Stimulated activated CD8-positive, alpha-beta memory T cell treated with anti-CD3 and anti-CD28 coated beads, Interleukin-7, amount 100 ng/mL, for 48 hours (primary cell): ENCODE data around the gene PRLR.
"Not testable (repeated sequence)": the region's sequence is repeated elsewhere in the genome, so short reads cannot be mapped to it uniquely, and the experiment has no call there.

ENCODE experiments used
- DNase-seq, 2 donors: peaks; one replicate each; pipeline ENCODE4 v3.0.0-alpha.2; 2020; ENCODE audit warnings: low read depth in 1 of 2; ENCODE audit errors: extremely low read depth in 1 of 2

Gene PRLR

DNA sequence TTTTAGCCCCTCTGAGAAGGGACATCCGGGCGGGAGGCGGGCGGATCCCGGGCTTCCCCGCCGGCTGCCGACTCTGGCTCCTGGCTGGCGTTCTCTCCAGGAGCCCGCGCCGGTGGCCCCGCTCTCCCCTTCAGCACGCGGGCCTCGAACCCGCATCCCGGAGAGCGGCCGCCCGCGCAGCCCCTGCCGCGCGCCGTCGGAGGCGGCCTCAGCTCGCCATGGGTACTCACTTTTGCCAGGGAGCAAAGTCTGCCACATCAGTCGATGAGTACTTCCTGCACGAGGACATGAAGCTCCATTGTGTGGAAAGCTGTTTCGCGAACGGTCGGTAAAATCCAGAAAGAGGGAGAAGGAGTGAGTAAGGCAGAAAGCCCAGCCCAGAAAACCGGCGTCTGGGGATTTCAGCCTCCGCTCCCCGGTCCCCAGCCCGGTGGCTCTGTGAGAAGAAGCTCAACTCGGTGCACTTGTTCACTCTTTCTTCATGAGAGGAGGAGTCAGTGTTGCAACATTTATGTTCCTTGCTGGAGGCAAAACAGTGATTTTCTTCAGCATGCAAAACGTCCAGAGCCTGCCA, at the start of gene PRLR:
TSS of gene PRLR (minus strand) at position 450 of the 574 bp plus-strand sequence. CDS start 140,867 bp downstream, outside the sequence.
- no peak for DNase-seq

DNA sequence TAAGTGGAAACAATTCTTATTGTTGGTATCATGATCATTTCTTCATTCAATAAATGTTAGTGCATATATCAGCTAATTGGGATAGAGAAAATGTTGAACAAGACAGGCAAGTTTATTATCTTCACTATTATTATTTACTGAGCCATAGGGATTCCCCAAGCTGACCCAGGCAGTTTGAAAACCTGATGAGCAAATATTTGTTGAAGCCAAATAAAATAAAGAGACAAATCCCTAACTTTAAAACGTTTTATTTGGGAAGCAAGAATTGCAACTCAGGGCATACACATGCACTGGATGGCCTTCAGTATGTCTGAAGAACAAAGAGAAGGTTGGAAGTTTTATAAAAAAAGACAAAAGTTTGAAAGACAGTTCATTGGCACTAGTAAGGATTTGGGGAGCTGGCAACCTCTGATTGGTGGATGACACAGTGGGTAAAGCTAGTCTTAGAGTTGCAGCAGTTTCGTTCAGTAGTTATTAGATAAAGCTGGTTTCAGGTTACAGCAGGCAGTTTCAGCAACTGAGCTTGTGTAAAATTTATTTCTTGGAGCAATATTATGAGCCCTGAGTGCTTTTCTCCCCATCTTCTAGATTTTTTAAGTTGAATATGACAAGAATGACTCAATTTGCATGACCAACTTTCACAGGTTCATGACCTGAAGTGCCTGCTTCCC, 44.7 kb upstream of the PRLR start:
- DNase-seq, result no peak

GRCh38 chr5:35269006-35269405, 38.7 kb upstream of the PRLR start:
- DNase-seq, result no peak

DNA sequence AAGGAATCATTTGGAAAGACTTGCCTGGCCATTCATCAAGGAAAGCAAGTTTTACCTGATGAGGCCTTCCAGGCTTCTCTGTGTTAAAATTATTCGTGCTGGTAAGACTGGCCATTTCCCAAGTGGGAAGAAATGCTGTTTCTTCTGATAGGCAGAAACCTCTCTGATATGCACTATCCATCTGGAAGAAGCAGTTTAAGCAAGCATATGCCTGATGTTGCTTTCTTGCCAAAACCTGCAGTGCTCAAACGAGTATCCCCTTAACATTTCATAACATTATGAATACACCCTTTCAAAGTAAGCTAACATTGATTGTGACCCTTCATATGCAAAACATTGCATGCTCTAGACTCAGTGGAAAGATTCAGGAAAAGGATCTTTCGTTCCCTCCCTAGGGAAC, 36.0 kb upstream of the PRLR start:
- DNase-seq, result no peak

DNA sequence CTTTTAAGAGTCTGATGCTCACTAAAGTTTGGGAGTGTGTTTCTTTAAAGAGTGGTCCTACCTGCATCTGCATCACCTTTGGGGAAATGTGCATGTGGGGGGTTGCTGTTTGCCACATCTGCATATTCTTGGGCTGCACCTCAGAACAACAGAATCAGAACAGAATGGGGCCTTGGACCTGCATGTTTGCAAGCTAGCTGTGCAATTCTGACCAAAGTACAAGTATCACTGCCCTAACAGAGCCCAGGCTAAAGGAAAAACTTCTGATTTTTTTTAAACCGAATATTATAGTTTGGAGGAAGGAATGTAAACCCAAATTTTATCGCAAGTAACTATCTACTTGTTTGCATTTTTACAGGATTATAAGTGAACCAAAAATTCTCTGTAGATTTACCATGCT, 34.2 kb upstream of the PRLR start:
- no peak for DNase-seq

- no peak for DNase-seq
These were observed 33.1 kb upstream of the PRLR start for GRCh38 chr5:35263266-35263877.

GRCh38 chr5:35253582-35253981, 23.3 kb upstream of the PRLR start:
- DNase-seq, result no peak

DNA sequence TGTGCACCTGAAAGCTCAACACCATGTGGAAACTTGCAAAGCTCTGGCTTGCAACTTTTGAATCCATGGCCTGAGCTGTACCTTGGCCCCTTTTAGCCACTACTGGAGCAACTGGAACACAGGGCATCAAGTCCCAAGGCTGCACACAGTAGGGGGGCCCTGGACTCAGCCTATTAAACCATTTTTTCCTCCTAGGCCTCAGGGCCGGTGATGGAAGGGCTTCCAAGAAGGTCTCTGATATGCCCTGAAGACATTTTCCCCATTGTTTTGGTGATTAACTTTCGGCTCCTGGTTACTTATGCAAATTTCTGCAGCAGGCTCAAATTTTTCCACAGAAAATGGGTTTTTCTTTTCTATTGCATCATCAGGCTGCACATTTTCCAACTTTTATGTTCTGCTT, 22.7 kb upstream of the PRLR start:
- no peak for DNase-seq

- DNase-seq, result no peak
These were observed 18.8 kb upstream of the PRLR start for GRCh38 chr5:35248843-35249780.

DNA sequence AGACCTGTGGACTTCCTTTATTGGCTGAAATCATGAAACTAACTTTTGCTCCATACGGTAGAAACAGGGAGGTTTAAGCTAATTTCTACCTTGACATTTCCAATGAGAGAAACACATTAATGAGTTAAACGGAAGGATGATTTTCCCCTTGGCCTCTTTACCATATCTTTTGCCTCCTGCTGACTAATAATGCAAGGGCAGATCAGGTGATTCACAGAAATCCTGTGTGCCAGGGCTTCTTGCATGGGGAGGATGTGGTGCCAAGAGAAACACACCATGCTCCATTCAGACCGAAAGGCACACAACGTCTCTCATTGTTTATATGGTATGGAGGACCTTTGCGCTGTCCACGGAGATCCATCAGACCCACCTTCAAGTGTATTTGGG, 17.4 kb upstream of the PRLR start:
- no peak for DNase-seq

GRCh38 chr5:35246900-35247647, 16.8 kb upstream of the PRLR start:
- DNase-seq, result no peak

DNA sequence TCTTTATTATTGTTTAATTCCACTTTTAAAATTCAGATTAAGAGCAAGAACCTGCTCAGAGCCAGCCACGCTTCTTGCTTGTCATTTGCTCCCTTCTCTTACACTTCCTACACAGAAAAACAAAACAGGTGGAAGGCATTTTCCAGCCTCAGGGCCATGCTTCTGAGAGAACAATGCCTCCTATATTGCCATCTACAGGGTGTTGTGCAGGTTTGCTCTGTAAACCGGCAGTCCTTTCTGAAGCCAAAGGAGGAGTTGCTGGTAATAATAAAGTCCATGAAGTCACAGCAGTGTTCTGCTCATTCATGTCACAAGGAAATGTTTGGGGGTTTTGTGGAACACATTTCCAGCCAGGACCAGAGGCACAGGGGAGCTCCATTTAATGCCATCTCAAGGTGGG, 16.1 kb upstream of the PRLR start:
- no peak for DNase-seq

- not testable (repeated sequence) for DNase-seq
These were observed 15.1 kb upstream of the PRLR start for GRCh38 chr5:35245371-35245770.

GRCh38 chr5:35244171-35244570, 13.9 kb upstream of the PRLR start:
- no peak for DNase-seq

DNA sequence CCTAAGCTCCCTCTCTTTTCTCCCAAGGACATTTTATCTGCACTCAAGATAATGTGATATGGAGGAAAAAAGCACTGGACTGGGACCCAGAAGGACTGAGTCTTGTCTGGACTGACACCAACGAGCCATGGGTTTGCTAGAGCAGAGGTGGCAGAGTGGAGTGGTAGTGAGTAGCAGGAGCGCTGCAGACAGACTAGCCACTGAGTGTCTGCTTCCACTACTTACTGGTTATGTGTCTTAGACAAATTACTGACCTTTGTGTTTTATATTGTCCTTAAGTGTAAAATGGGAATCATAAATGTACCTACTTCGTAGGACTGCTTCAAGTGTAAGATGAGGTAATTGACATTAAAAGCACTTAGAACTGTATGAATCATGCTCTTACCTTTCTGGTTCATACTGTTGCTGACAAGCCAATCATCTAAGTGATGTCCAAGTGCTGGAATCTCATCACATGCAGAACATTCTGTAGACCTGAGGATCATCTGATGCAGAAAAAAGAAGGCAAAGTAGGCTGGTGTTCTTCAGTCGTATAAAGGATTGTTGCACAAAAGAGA, 12.5 kb upstream of the PRLR start:
- DNase-seq, result no peak

DNA sequence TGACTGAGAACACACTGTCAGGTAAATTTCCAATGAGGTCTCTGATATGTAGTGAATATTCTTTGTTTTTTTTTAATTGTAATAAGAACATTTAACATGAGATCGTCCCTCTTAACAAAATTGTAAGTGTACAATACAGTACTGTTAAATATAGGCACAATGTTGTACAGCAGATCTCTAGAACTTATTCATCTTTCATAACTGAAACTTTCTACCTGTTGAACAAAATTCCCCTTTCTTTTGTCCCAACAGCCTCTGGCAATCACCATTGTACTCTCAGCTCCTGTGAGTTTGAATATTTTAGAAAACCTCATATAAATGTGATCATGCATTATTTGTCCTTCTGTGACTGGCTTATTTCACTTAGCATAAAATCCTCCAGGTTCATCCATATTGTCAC, 10.6 kb upstream of the PRLR start:
- no peak for DNase-seq

GRCh38 chr5:35239911-35240610, 9.8 kb upstream of the PRLR start:
- DNase-seq, result no peak

- no peak for DNase-seq
These were observed 9.2 kb upstream of the PRLR start for GRCh38 chr5:35239476-35239875.

GRCh38 chr5:35237580-35238376, 7.5 kb upstream of the PRLR start:
- DNase-seq, result no peak
